OCI-LY3 (cell line): Measurements from ENCODE around the gene NUP98.

Experiments used
- H2AFZ ChIP-seq: fragments of 200-600, 300-600 bp; shearing (Covaris generic); 2 replicates; pipeline ENCODE4 v1.6.0; 2014; ENCODE audit warnings: antibody characterized with exemption, low read depth, low read length
- H3K27ac ChIP-seq: fragments of 200-600, 300-600 bp; sonication (generic); 2 replicates; pipeline ENCODE4 v1.5.1; 2014; ENCODE audit warnings: mild to moderate bottlenecking, low read length, moderate library complexity, mixed read lengths
- H3K27me3 ChIP-seq: fragments of 200-600, 300-600 bp; sonication (generic); 2 replicates; pipeline ENCODE4 v1.6.1; 2014; ENCODE audit warnings: low read depth, low read length, mixed read lengths
- H3K36me3 ChIP-seq: fragments of 200-600, 300-600 bp; sonication (generic); replicated peaks from 2 replicates; pipeline ENCODE3; 2014; ENCODE audit warnings: low read depth, low read length, mixed read lengths
- H3K4me1 ChIP-seq: fragments of 300-600, 200-600 bp; sonication (generic); 2 replicates; pipeline ENCODE4 v1.6.1; 2014; ENCODE audit warnings: low read length, mixed read lengths
- H3K4me2 ChIP-seq: fragments of 200-600, 300-600 bp; sonication (generic); 2 replicates; pipeline ENCODE4 v1.6.1; 2014; ENCODE audit warnings: low read length, mixed read lengths
- H3K4me3 ChIP-seq: fragments of 300-600, 200-600 bp; sonication (generic); 2 replicates; pipeline ENCODE4 v1.5.1; 2014; ENCODE audit warnings: antibody characterized with exemption, mild to moderate bottlenecking, low read length, moderate library complexity
- H3K79me2 ChIP-seq: fragments of 300-600, 200-600 bp; shearing (Covaris generic); 2 replicates; pipeline ENCODE4 v1.6.1; 2014; ENCODE audit warnings: mild to moderate bottlenecking, low read length, mixed read lengths
- H3K9ac ChIP-seq: fragments of 300-600, 200-600 bp; shearing (Covaris generic); 2 replicates; pipeline ENCODE4 v1.6.0; 2014; ENCODE audit warnings: mild to moderate bottlenecking, low read length, moderate library complexity
- H3K9me3 ChIP-seq: fragments of 200-600, 300-600 bp; shearing (Covaris generic); 2 replicates; pipeline ENCODE4 v1.6.1; 2014; ENCODE audit warnings: low read length, mixed read lengths; ENCODE audit not compliant: insufficient read depth
- H4K20me1 ChIP-seq: fragments of 200-600, 300-600 bp; sonication (generic); 2 replicates; pipeline ENCODE4 v1.6.1; 2016; ENCODE audit warnings: low read length, mixed read lengths; ENCODE audit not compliant: insufficient read depth
- EZH2phosphoT487 ChIP-seq: fragments of 200-600 bp; shearing (Covaris generic); IDR thresholded peaks from 2 replicates; pipeline ENCODE4 v1.6.1; 2018; ENCODE audit warnings: antibody characterized with exemption, mixed run types, low read depth
- TF ChIP-seq, protein P1 (sequence below): fragments of 200-600, 300-600 bp; sonication (generic); IDR thresholded peaks from 2 replicates; pipeline ENCODE4 v1.5.1; 2014; ENCODE audit warnings: antibody characterized with exemption, low read length, low read depth

NUP98 gene

DNA sequence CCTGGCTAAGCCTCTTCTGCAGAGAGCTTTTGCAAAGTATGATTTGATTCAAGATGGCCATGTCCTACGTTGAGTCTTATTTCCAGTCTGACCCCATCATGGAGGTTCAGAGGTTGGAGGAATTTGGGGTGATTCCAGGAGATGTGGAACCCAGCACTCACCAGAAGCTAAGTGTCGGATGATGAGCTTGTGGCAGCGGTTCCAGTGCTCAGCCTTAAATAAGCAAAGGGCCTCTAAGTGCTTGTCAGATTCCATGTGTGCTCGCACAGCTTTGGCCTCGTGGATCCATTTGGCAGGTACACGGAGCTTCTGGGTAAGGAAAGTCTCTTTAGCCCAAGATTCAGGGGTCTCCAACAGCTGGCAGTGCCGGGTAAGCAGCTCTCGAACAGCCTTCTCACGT, 114.3 kb downstream of the NUP98 start:
- no peak for TF ChIP-seq EZH2phosphoT487
- TF ChIP-seq, protein P1, sequence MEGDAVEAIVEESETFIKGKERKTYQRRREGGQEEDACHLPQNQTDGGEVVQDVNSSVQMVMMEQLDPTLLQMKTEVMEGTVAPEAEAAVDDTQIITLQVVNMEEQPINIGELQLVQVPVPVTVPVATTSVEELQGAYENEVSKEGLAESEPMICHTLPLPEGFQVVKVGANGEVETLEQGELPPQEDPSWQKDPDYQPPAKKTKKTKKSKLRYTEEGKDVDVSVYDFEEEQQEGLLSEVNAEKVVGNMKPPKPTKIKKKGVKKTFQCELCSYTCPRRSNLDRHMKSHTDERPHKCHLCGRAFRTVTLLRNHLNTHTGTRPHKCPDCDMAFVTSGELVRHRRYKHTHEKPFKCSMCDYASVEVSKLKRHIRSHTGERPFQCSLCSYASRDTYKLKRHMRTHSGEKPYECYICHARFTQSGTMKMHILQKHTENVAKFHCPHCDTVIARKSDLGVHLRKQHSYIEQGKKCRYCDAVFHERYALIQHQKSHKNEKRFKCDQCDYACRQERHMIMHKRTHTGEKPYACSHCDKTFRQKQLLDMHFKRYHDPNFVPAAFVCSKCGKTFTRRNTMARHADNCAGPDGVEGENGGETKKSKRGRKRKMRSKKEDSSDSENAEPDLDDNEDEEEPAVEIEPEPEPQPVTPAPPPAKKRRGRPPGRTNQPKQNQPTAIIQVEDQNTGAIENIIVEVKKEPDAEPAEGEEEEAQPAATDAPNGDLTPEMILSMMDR: no peak
- Histone ChIP-seq H3K79me2 (no peaks in the 10 kb centered on the region), H3K9ac (no peak overlapping the region), H3K36me3 (peaks cover 71% of the 10 kb centered on the region), H3K4me3 (no peak overlapping the region), H3K4me2 (no peak overlapping the region), H3K4me1 (no peaks in the 10 kb centered on the region), H2AFZ (no peak overlapping the region), H3K27ac (no peak overlapping the region), H3K9me3 (no peaks in the 10 kb centered on the region), H3K27me3 (no peaks in the 10 kb centered on the region), H4K20me1 (no peaks in the 10 kb centered on the region)

DNA sequence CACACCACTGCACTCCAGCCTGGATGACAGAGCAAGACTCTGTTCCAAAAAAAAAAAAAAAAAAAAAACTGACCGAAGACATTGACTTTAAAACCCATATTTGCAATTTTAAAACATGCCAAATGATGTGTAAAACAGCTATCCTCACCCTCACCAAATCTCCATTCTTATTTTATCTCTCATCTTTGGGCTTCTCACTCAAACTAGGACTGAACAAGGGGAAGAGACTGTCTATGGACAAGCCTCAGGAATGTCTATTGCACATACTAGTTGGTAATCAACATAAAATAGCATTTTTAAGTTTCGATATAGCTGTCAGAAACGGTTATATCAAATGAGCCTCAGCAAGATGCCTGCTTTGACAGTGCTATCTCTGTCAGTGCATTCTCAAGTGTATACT, 118.3 kb downstream of the NUP98 start:
- Histone ChIP-seq H3K27me3 (no peaks in the 10 kb centered on the region), H4K20me1 (no peaks in the 10 kb centered on the region), H3K36me3 (peaks cover 71% of the 10 kb centered on the region), H3K4me3 (no peak overlapping the region), H3K4me2 (no peak overlapping the region), H2AFZ (no peak overlapping the region), H3K79me2 (no peaks in the 10 kb centered on the region), H3K4me1 (no peaks in the 10 kb centered on the region), H3K9ac (no peak overlapping the region), H3K27ac (no peak overlapping the region), H3K9me3 (no peaks in the 10 kb centered on the region)
- TF ChIP-seq EZH2phosphoT487: no peak
- TF ChIP-seq, protein P1: no peak

DNA sequence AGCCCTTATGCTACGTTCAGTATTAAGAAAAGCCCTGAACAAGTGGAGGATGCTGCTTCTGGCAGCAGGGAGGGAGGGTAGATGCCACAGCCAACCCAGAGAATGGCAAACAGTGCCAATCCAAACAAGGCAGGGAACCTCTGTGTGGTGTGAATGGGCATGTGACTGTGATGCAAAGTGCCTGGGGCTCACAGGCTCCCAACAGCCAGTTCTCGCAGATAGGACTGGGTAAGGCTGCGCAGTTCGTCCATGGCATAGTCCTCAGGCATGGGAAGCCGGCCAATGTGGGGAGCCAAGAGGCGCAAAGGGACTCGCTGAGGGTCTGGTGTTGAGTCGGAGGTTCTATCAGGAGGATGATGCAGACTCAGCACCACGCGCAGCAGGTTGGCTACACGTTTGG, 121.4 kb downstream of the NUP98 start:
- no peak overlapping the region for H3K4me2 ChIP-seq
- no peak overlapping the region for H3K27ac ChIP-seq
- TF ChIP-seq EZH2phosphoT487: no peak
- H3K9ac ChIP-seq: no peak overlapping the region
- no peaks in the 10 kb centered on the region for H3K27me3 ChIP-seq
- no peaks in the 10 kb centered on the region for H3K9me3 ChIP-seq
- peaks cover 66% of the 10 kb centered on the region for H3K36me3 ChIP-seq
- no peaks in the 10 kb centered on the region for H4K20me1 ChIP-seq
- H3K4me3 ChIP-seq: no peak overlapping the region
- H2AFZ ChIP-seq: no peak overlapping the region
- peaks cover 6% of the 10 kb centered on the region; the same call in 1 of the 2 replicates for H3K4me1 ChIP-seq
- H3K79me2 ChIP-seq: no peaks in the 10 kb centered on the region

DNA sequence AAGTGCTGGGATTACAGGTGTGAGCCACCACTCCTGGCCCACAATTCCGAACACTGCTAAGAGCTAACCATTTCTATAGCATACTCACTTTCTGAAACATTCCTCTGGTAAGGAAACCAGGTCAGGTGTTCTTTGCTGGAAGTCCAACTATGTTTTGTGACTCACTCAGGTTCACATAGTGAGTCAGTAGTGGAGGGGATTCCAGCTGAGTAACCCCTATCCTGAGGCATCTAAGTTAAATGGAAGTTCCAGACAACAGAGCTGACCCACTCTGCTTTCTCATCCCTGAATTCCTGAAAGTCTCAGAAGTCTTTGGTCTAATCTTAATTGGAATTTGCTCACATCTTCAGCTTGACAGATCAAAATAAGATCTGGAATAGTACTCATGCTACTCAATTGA, 123.2 kb downstream of the NUP98 start:
- H3K4me2 ChIP-seq: no peak overlapping the region
- no peak overlapping the region for H2AFZ ChIP-seq
- H3K9me3 ChIP-seq: no peaks in the 10 kb centered on the region
- no peaks in the 10 kb centered on the region for H3K27me3 ChIP-seq
- no peaks in the 10 kb centered on the region for H3K79me2 ChIP-seq
- no peak overlapping the region for H3K4me3 ChIP-seq
- H3K36me3 ChIP-seq: peaks cover 54% of the 10 kb centered on the region
- no peak for TF ChIP-seq EZH2phosphoT487
- TF ChIP-seq, protein P1: no peak
- peaks cover 6% of the 10 kb centered on the region; the same call in 1 of the 2 replicates for H3K4me1 ChIP-seq
- H3K9ac ChIP-seq: no peak overlapping the region
- H4K20me1 ChIP-seq: no peaks in the 10 kb centered on the region
- H3K27ac ChIP-seq: no peak overlapping the region
